ENCODE measurements around the gene C1orf105. TPM values are rescaled to one million over a fixed set of nuclear protein-coding genes. Genes with fewer than 3 reads are reported as not detected.

C1orf105 gene
- total and polyA plus RNA-seq, 2 of the 8 experiments (the other 6 are each of a cell fraction or from before 2014, with no cell fraction given) = not detected

- TF ChIP-seq CBX8 (IDR thresholded peaks at IDR 0.05; ENCODE audit: borderline replicate concordance, low read depth, low read length) (no peak), BRCA1 (IDR thresholded peaks at IDR 0.05; ENCODE audit: low read depth, low read length) (no peak), RAD21 (IDR thresholded peaks at IDR 0.05 in 1 of 2, conservative IDR thresholded peaks at IDR 0.05 in 1 of 2; ENCODE audit: low read depth in 2 of 2, low read length in 2 of 2) (no peak), CHD2 (IDR thresholded peaks at IDR 0.05; ENCODE audit: low read length) (no peak), POU5F1 (IDR thresholded peaks at IDR 0.05; ENCODE audit: low read depth, low read length) (no peak), CHD7 (IDR thresholded peaks at IDR 0.05; ENCODE audit: insufficient replicate concordance, low read length) (no peak), CTCF (IDR thresholded peaks at IDR 0.05; ENCODE audit: control extremely low read depth in 1 of 3, insufficient read depth in 1 of 3, low read depth in 1 of 3, low read length in 3 of 3) (no peak)
Measured at GRCh38 chr1:172411791-172412338, 8.6 kb upstream of the C1orf105 start (continued).
